AG09309 (cell line): Measurements from ENCODE around the gene STPG3.

Experiments used
- DNase-seq: peaks from one replicate; pipeline ENCODE4 v3.0.0-alpha.2; 2010; ENCODE audit warnings: low read depth
- H3K4me3 ChIP-seq: 2 replicates; pipeline ENCODE4 v1.5.1; 2011; ENCODE audit warnings: mild to moderate bottlenecking, low read depth, low read length, moderate library complexity; ENCODE audit not compliant: control insufficient read depth
- TF ChIP-seq, protein P1 (sequence below): IDR thresholded peaks from 2 replicates; pipeline ENCODE4 v1.5.1; 2011; ENCODE audit warnings: mild to moderate bottlenecking, low read depth, low read length, inconsistent platforms; ENCODE audit not compliant: insufficient read depth, control insufficient read depth; ENCODE audit errors: missing control alignments

STPG3 gene

GRCh38 chr9:137265496-137266161 is 14.5 kb downstream of the STPG3 start:
- no peak for DNase-seq
- H3K4me3 ChIP-seq: no peak overlapping the region
- TF ChIP-seq, protein P1, sequence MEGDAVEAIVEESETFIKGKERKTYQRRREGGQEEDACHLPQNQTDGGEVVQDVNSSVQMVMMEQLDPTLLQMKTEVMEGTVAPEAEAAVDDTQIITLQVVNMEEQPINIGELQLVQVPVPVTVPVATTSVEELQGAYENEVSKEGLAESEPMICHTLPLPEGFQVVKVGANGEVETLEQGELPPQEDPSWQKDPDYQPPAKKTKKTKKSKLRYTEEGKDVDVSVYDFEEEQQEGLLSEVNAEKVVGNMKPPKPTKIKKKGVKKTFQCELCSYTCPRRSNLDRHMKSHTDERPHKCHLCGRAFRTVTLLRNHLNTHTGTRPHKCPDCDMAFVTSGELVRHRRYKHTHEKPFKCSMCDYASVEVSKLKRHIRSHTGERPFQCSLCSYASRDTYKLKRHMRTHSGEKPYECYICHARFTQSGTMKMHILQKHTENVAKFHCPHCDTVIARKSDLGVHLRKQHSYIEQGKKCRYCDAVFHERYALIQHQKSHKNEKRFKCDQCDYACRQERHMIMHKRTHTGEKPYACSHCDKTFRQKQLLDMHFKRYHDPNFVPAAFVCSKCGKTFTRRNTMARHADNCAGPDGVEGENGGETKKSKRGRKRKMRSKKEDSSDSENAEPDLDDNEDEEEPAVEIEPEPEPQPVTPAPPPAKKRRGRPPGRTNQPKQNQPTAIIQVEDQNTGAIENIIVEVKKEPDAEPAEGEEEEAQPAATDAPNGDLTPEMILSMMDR: no peak

DNA sequence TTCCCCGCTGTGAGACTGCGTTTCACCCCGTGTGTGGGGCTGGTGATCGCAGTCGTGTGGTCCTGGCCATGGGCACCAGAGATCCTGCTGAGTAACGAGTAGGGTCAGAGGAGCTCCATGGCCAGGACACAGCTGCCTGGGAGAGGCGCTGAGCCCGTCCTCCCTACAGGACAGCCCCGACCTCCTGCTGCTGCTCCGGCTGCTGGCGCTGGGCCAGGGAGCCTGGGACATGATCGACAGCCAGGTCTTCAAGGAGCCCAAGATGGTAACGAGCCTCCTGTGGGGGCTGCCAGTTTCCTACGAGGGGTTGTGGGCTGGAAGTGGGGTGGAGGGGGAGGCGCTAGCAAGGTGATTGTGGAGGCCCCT is 15.1 kb downstream of the STPG3 start:
- TF ChIP-seq, protein P1: no peak
- no peak for DNase-seq
- H3K4me3 ChIP-seq: no peak overlapping the region

GRCh38 chr9:137266585-137267453 is 15.7 kb downstream of the STPG3 start:
- H3K4me3 ChIP-seq: no peak overlapping the region
- TF ChIP-seq, protein P1: no peak
- DNase-seq: no peak

DNA sequence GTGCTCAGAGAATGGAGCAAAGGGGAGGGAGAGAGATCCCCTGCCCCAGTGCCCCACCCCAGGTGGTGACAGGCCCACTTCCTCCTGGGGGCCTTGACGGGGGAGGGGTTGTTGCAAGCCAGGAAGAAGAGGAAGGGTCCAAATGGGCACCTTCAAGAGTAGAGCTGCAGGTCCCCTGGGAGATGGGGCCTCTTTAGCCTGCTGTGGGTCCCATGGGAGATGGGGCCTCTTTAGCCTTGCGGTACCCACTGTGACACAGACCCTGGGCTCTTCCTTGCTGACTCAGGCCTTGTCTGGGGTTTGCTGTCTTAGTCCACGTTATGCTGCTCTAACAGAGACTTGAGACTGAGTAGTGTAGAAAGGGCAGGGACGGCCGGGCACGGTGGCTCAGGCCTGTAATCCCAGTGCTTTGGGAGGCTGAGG is 16.9 kb downstream of the STPG3 start:
- H3K4me3 ChIP-seq: no peak overlapping the region
- TF ChIP-seq, protein P1: no peak
- DNase-seq: no peak

GRCh38 chr9:137268538-137269201 is 17.6 kb downstream of the STPG3 start:
- no peak overlapping the region for H3K4me3 ChIP-seq
- DNase-seq: no peak
- TF ChIP-seq, protein P1: no peak

GRCh38 chr9:137269231-137269772 is 18.2 kb downstream of the STPG3 start:
- no peak overlapping the region for H3K4me3 ChIP-seq
- no peak for DNase-seq
- TF ChIP-seq, protein P1: no peak
